Urinary bladder (tissue), 4 donors: ENCODE data around the gene LUZP1. TPM values are rescaled to one million over a fixed set of nuclear protein-coding genes. Genes with fewer than 3 reads are reported as not detected.

Source experiments
- DNase-seq: peaks from one replicate; pipeline ENCODE4 v3.0.0-alpha.2; 2015; ENCODE audit errors: extremely low spot score
- H3K27ac ChIP-seq: one replicate; pipeline ENCODE4 v1.5.1; 2013; ENCODE audit warnings: low read depth, mild to moderate bottlenecking, moderate library complexity
- H3K36me3 ChIP-seq: one replicate; pipeline ENCODE4 v1.6.1; 2013; ENCODE audit warnings: mild to moderate bottlenecking, moderate library complexity; ENCODE audit not compliant: insufficient read depth
- H3K4me1 ChIP-seq: one replicate; pipeline ENCODE4 v1.6.1; 2013; ENCODE audit warnings: mild to moderate bottlenecking, moderate library complexity; ENCODE audit not compliant: insufficient read depth
- H3K4me3 ChIP-seq: one replicate; pipeline ENCODE4 v1.5.1; 2013; ENCODE audit warnings: low read depth, low read length
- whole genome bisulfite sequencing: extraction: QIAGEN DNeasy Blood & Tissue Kit; methylation state at CpG from one replicate; pipeline ENCODE4 v1.1.7; 2013; 5-methylcytosine and 5-hydroxymethylcytosine counted together
- polyA plus RNA-seq: library from polyadenylated mRNA; stranded (reverse); fragments of 200-250 nt; gene quantifications from one replicate; pipeline ENCODE4 v1.2.3, GENCODE V29; 2013
- total RNA-seq: library from RNA; depleted of rRNA; stranded (reverse); fragments of >200 nt; gene quantifications from one replicate; pipeline ENCODE4 v1.2.3, GENCODE V29; 2014
- donor health status: healthy with polysubstance abuse.
- donor health status: healthy.

The LUZP1 gene
- total and polyA plus RNA-seq, 2 donors: 13.5 to 25.0 TPM

- Histone ChIP-seq H3K4me1 (no peaks in the 10 kb centered on the region), H3K27ac (no peak overlapping the region), H3K4me3 (no peak overlapping the region), H3K36me3 (no peaks in the 10 kb centered on the region)
- no peak for DNase-seq
- 81% methylated on average over 4 of the region's 4 CpGs for WGBS
These were observed 43.2 kb downstream of the LUZP1 start for GRCh38 chr1:23125489-23125888.

DNA sequence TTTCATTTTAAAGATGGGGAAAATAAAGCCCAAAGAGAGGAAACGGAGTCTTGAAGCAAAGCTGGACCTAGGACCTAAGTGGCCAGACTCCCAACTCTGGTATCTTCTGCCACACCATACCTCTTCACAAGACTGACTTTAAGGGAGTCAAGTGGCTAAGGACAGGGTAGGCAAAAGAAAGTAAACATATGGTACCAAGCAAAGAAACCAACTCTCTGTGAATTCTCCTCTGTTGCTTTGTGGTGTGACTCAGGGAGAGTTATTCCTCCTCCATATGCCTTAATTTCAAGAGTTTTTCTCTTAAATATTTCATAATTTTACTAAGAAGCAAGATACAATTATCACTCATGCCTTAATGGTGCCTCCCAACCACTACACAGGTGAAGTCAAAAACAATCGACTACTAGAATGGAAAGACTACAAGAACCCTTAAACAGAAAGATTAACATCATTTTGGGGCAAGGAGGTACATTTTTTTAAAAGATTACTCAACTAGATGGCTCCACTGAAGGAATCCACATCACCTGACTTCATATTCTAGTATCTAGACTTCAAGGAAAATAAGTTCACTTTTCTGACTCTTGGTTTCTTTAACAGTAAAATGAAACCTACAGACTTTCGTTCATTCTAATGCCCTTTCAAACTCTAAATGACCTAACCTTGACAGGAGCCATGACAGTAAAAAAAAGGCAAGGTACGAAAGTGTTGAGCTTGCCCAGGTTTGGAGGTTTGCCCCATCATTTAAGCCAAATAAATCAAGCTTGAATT, 44.2 kb downstream of the LUZP1 start:
- DNase-seq: no peak
- 93% methylated on average over 4 of the region's 4 CpGs for WGBS
- H3K36me3 ChIP-seq: no peaks in the 10 kb centered on the region
- H3K4me1 ChIP-seq: no peaks in the 10 kb centered on the region
- H3K4me3 ChIP-seq: no peak overlapping the region
- no peak overlapping the region for H3K27ac ChIP-seq

DNA sequence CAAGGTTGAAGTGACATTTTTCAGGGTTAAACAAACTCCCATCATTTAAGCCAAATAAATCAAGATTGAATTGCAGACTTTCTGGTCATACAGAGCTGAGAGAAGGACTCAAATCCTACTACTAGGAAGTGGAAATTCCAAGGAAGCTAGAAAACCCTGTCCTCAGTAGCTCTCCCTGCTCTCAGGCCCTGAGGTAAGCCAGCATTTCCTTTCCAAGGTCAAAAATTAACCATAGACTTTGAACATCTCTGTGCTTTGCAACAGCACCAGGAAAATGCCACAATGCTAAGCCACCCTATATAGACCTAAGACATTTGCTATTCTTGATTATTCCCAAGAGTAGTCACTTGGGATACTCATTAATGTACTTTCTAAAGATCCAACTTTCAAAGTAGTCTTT, 45.1 kb downstream of the LUZP1 start:
- Histone ChIP-seq H3K4me1 (no peaks in the 10 kb centered on the region), H3K27ac (no peak overlapping the region), H3K36me3 (no peaks in the 10 kb centered on the region), H3K4me3 (no peak overlapping the region)
- DNase-seq: no peak

GRCh38 chr1:23122796-23123195, 45.9 kb downstream of the LUZP1 start:
- Histone ChIP-seq H3K36me3 (no peaks in the 10 kb centered on the region), H3K27ac (no peak overlapping the region), H3K4me3 (no peak overlapping the region), H3K4me1 (no peaks in the 10 kb centered on the region)
- no peak for DNase-seq
- 47% methylated on average over 4 of the region's 4 CpGs for WGBS

- 5% methylated on average over 4 of the region's 4 CpGs for WGBS
- Histone ChIP-seq H3K4me1 (no peaks in the 10 kb centered on the region), H3K27ac (peak overlapping the region; percentile 27), H3K4me3 (no peak overlapping the region), H3K36me3 (no peaks in the 10 kb centered on the region)
- peak; percentile 59 for DNase-seq
These were observed 46.5 kb downstream of the LUZP1 start for GRCh38 chr1:23122023-23122748.

GRCh38 chr1:23120383-23120782, 48.3 kb downstream of the LUZP1 start:
- H3K36me3 ChIP-seq: no peaks in the 10 kb centered on the region
- no peak overlapping the region for H3K4me3 ChIP-seq
- DNase-seq: no peak
- H3K4me1 ChIP-seq: no peaks in the 10 kb centered on the region
- 90% methylated on average over 3 of the region's 3 CpGs for WGBS
- H3K27ac ChIP-seq: no peak overlapping the region

DNA sequence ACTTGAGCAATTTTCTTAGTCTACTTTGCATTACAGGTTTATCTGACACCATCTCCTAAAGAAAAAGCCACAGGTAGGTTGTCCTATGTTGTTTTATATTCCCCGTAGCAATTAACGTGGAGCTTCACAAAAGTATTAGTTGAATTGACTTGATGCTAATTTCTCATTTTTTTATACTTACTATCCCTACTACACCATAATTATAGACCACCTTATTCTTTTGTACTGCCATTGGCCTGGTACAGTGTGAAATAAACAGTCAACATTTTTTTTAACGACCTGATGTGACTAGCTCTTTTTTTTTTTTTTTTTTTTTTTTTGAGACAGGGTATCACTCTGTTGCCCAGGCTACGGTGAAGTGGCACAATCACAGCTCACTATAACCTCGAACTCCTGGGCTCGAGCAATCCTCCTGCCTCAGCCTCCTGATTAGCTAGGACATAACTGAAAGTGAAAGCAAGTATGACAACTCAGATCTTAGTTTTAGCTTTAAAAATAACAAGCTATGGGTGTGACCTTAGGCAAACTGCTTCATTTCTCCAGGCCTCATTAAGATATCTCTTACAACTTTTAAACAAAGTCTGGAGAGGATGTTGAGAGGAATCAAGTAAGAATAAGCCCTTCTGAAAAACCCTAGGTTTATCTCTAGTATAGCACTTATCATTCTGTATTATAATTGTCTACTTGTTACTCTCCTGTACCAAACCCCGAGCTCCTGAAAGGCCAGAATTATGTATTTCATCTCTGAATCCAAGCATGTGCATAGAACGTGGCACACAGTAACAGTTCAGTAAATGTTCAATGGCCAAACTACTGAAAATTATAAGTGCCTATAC, 49.5 kb downstream of the LUZP1 start:
- DNase-seq: no peak
- H3K27ac ChIP-seq: peak overlapping the region; percentile 67
- no peaks in the 10 kb centered on the region for H3K36me3 ChIP-seq
- WGBS: 77% methylated on average over 8 of the region's 8 CpGs
- peaks cover 2% of the 10 kb centered on the region for H3K4me1 ChIP-seq
- H3K4me3 ChIP-seq: no peak overlapping the region

GRCh38 chr1:23118407-23118806, 50.2 kb downstream of the LUZP1 start:
- Histone ChIP-seq H3K4me1 (peaks cover 2% of the 10 kb centered on the region), H3K27ac (no peak overlapping the region), H3K4me3 (no peak overlapping the region), H3K36me3 (no peaks in the 10 kb centered on the region)
- no peak for DNase-seq

- 59% methylated on average over 2 of the region's 2 CpGs for WGBS
- no peaks in the 10 kb centered on the region for H3K36me3 ChIP-seq
- DNase-seq: no peak
- H3K27ac ChIP-seq: no peak overlapping the region
- peaks cover 2% of the 10 kb centered on the region for H3K4me1 ChIP-seq
- no peak overlapping the region for H3K4me3 ChIP-seq
These were observed 51.5 kb downstream of the LUZP1 start for GRCh38 chr1:23116921-23117699.

DNA sequence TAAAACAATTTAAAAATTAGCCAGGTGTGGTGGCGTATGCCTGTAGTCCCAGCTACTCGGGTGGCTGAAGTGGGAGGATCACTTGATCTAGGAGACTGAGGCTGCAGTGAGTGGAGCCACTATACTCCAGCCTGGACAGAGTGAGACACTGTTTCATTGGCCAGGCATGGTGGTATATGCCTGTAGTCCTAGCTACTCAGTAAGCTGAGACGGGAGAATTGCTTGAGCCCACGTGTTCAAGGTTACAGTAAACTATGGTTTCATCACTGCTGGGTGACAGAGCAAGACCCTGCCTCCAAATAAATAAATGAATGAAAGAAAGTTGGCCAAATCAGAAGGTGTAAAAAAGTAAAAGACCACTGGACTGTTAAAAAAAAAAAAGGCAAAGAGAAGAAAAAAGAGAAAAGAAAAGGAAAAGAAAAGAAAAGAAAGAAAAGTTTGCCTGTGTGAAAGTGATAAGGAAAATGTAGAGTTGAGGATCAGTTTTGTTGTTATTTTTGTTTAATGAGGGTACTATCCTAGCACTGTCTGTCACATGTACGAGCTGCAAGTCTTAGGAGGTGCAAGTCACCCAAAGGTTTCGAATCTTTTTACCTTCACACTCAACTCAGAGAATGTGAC, 52.3 kb downstream of the LUZP1 start:
- Histone ChIP-seq H3K36me3 (no peaks in the 10 kb centered on the region), H3K4me3 (no peak overlapping the region), H3K4me1 (peaks cover 2% of the 10 kb centered on the region), H3K27ac (no peak overlapping the region)
- 92% methylated on average over 6 of the region's 6 CpGs for WGBS
- DNase-seq: no peak

- Histone ChIP-seq H3K4me1 (peaks cover 2% of the 10 kb centered on the region), H3K4me3 (no peak overlapping the region), H3K36me3 (no peaks in the 10 kb centered on the region), H3K27ac (peak overlapping the region; percentile 67)
- WGBS: 72% methylated on average over 6 of the region's 6 CpGs
- DNase-seq: no peak
These were observed 54.1 kb downstream of the LUZP1 start for GRCh38 chr1:23114424-23115079.

- Histone ChIP-seq H3K27ac (no peak overlapping the region), H3K4me1 (peaks cover 2% of the 10 kb centered on the region), H3K36me3 (no peaks in the 10 kb centered on the region), H3K4me3 (no peak overlapping the region)
- DNase-seq: no peak
- WGBS: 69% methylated on average over 6 of the region's 6 CpGs
These were observed 56.8 kb downstream of the LUZP1 start for GRCh38 chr1:23111600-23112535.
